Kidney (tissue), 14 donors: Measurements from ENCODE around the gene GBP5. TPM values are rescaled to one million over a fixed set of nuclear protein-coding genes. Genes with fewer than 3 reads are reported as not detected.

Experiments
- DNase-seq, 5 donors: peaks; one replicate each; pipeline ENCODE4 v3.0.0-alpha.2; 2013 to 2020
- FAIRE-seq: peaks from 2 replicates; lab custom pipeline; 2012; peaks lifted over from hg19 to GRCh38; lab: Jason Lieb, UNC
- H3K27ac ChIP-seq, 2 donors: one replicate each; pipeline ENCODE4 v1.7.0; 2013; ENCODE audit warnings: low read depth in 2 of 2, low read length in 2 of 2, inconsistent platforms in 1 of 2
- H3K27me3 ChIP-seq: one replicate; pipeline ENCODE4 v1.7.1; 2013; ENCODE audit warnings: low read length, inconsistent platforms; ENCODE audit not compliant: control insufficient read depth, insufficient read depth
- H3K36me3 ChIP-seq, 3 donors: one replicate each; pipeline versions ENCODE4 v1.7.0 to v1.7.1; 2013; ENCODE audit warnings: low read length in 3 of 3, control low read depth in 1 of 3, inconsistent platforms in 1 of 3; ENCODE audit not compliant: insufficient read depth in 3 of 3, control insufficient read depth in 2 of 3
- H3K4me1 ChIP-seq, 3 donors: one replicate each; pipeline versions ENCODE4 v1.7.0 to v1.7.1; 2013; ENCODE audit warnings: low read length in 3 of 3, inconsistent platforms in 1 of 3, low read depth in 1 of 3; ENCODE audit not compliant: control insufficient read depth in 2 of 3, insufficient read depth in 2 of 3
- H3K4me3 ChIP-seq, 3 donors: one replicate each; pipeline versions ENCODE4 v1.7.0 to v1.8.1; 2013; ENCODE audit warnings: low read length in 3 of 3, control low read depth in 1 of 3, inconsistent platforms in 1 of 3
- H3K9ac ChIP-seq, 3 donors: one replicate each; pipeline versions ENCODE4 v1.7.0 to v1.7.1; 2013; ENCODE audit warnings: low read length in 3 of 3, control low read depth in 1 of 3, inconsistent platforms in 1 of 3
- H3K9me3 ChIP-seq, 3 donors: one replicate each; pipeline versions ENCODE4 v1.7.0 to v1.7.1; 2013; ENCODE audit warnings: low read length in 3 of 3, control low read depth in 1 of 3, inconsistent platforms in 1 of 3; ENCODE audit not compliant: control insufficient read depth in 2 of 3, insufficient read depth in 1 of 3
- intact Hi-C: fragments of 100-400 bp; cut with DNase I; formaldehyde crosslinking; loops from one replicate; pipeline ENCODE4 v1.11.1; 2022
- polyA plus RNA-seq: library from polyadenylated mRNA; stranded (reverse); fragments of 350-450 nt; fragmentation: Illumina TruSeq; extraction: RNeasy Lipid Tissue Mini Kit (QIAGEN cat#74804); gene quantifications from one replicate; pipeline ENCODE4 v1.2.3, GENCODE V29; 2014; ENCODE audit warnings: low read depth, low replicate concordance; ENCODE audit not compliant: insufficient read depth
- total RNA-seq: library from RNA; stranded (reverse); fragmentation: NEBNext Ultra II Directional; extraction: Animal tissue kit (Norgen Biotek cat#: 25700); gene quantifications from one replicate; pipeline ENCODE4 v1.2.1, GENCODE V29; 2021
- TF ChIP-seq, protein P1 (sequence below): IDR thresholded peaks from 3 replicates; pipeline ENCODE4 v1.5.1; 2012; ENCODE audit warnings: mild to moderate bottlenecking, moderate library complexity, borderline replicate concordance; ENCODE audit not compliant: insufficient read depth; ENCODE audit errors: extremely low read depth
- donor health status: control.
- donor health status: control.
- donor health status: control.
- donor health status: control.
- donor health status: control.
- donor health status: DM: yes; HTN: yes; CAD: no.
- donor health status: Normal renal cell carcinoma (clear cell type).

The GBP5 gene
- total and polyA plus RNA-seq, 2 donors from 2014 or later: 0.52 to 7.3 TPM

DNA sequence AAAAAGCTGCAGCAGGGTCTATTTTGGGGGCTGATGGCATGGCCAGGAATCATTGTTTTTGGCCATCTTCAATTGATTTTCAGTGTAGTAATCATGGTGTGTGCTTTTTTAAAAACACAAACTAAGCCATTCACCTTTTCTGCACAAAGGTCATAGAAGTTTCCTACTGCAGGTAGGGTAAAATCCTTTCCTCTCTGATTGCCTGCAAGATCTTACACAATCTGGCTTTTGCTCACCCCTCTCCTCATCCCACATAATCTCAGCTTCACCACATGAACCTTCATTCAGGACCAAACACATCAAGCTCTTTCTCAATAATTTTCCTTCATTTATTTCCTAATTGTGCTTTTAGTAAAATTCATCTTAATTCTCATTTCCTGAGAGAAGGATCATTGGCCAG lies 38.3 kb upstream of the GBP5 start:
- H3K4me1 ChIP-seq: peaks cover 0 to 20% (median 11%) of the 10 kb centered on the region in 3 donors
- no peaks in the 10 kb centered on the region for H3K36me3 ChIP-seq
- H3K27ac ChIP-seq: peak overlapping the region; percentile 10 to 75
- DNase-seq (no peak), FAIRE-seq (no peak)
- H3K4me3 ChIP-seq: peak overlapping the region in 2 of 3 donors; percentile 15 to 24
- peak overlapping the region in 1 of 3 donors; percentile 7 for H3K9ac ChIP-seq
- TF ChIP-seq, protein P1, sequence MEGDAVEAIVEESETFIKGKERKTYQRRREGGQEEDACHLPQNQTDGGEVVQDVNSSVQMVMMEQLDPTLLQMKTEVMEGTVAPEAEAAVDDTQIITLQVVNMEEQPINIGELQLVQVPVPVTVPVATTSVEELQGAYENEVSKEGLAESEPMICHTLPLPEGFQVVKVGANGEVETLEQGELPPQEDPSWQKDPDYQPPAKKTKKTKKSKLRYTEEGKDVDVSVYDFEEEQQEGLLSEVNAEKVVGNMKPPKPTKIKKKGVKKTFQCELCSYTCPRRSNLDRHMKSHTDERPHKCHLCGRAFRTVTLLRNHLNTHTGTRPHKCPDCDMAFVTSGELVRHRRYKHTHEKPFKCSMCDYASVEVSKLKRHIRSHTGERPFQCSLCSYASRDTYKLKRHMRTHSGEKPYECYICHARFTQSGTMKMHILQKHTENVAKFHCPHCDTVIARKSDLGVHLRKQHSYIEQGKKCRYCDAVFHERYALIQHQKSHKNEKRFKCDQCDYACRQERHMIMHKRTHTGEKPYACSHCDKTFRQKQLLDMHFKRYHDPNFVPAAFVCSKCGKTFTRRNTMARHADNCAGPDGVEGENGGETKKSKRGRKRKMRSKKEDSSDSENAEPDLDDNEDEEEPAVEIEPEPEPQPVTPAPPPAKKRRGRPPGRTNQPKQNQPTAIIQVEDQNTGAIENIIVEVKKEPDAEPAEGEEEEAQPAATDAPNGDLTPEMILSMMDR: no peak
- peaks cover 0 to 4% (median 0%) of the 10 kb centered on the region in 3 donors for H3K9me3 ChIP-seq
- intact Hi-C loops: no loop called here
- no peaks in the 10 kb centered on the region for H3K27me3 ChIP-seq

DNA sequence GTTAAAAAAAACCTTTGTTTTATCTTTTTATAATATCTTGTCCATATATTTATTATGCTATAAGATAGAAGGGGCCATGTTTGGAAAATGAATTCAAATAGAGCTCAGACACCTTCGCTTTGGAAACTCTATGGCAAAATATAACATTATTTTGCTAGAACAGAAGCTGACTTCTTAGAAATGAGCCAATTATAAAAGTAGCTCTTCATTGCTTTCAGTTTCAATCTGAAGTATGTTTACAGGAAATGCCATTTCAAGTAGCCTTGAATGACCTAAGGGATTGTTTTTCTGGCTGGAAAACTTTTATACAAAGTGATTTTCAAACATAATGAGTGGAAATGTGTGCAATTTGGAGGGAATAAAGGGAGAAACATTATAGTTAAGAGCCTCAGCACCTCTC lies 37.8 kb upstream of the GBP5 start:
- Histone ChIP-seq H3K4me1 (peaks cover 0 to 20% (median 11%) of the 10 kb centered on the region in 3 donors), H3K27ac (peak overlapping the region; percentile 14 to 75), H3K9ac (peak overlapping the region in 1 of 3 donors; percentile 7), H3K4me3 (peak overlapping the region in 1 of 3 donors; percentile 24), H3K9me3 (peaks cover 0 to 4% (median 0%) of the 10 kb centered on the region in 3 donors), H3K36me3 (no peaks in the 10 kb centered on the region), H3K27me3 (no peaks in the 10 kb centered on the region)
- TF ChIP-seq, protein P1: no peak
- intact Hi-C loops: no loop called here
- FAIRE-seq (peak; percentile 95), DNase-seq (peak in 2 of 5 donors; percentile 5 to 35)

DNA sequence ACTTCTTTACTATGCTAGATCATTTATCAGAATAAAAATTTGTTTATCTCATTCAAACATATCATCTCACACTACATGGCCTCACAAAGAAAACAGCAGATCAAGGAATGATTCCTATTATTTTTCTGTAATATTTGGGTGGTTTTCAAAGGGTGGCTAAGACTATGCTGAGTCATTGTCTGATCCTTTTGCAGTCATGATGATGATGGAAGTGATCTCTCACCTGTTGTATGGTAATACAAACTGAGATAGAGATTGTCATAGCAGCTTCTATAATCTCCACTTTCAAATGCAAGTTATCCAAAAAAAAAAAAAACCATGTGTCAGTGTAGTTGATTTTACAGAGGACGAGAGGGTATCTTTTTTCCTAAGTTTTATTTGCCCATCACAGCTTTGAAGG lies 37.2 kb upstream of the GBP5 start:
- H3K9me3 ChIP-seq: peaks cover 0 to 4% (median 0%) of the 10 kb centered on the region in 3 donors
- intact Hi-C loops: no loop called here
- no peak for FAIRE-seq
- no peaks in the 10 kb centered on the region for H3K36me3 ChIP-seq
- H3K27me3 ChIP-seq: no peaks in the 10 kb centered on the region
- H3K27ac ChIP-seq: peak overlapping the region; percentile 14 to 33
- TF ChIP-seq, protein P1: no peak
- H3K4me3 ChIP-seq: no peak overlapping the region
- no peak overlapping the region for H3K9ac ChIP-seq
- peaks cover 0 to 20% (median 11%) of the 10 kb centered on the region in 3 donors for H3K4me1 ChIP-seq
- DNase-seq: no peak

DNA sequence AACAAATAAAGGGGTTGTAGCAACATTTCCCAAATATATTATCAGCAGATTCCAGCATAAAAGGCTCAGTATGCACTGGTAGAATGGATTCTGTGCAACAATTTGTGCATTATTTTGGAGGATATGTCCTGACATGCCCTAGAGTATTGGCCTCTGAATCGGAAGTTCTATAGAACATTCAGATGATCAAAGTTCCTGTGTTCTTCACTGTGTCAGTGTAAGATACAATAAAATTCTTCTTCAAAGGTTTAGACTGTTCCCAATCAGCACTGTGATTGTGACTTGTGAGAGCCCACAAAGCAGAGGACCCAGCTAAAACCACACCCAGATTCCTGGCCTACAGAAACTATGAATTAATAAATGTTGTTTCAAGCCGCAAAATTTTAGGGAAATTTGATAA lies 33.6 kb upstream of the GBP5 start:
- intact Hi-C loops: no loop called here
- Histone ChIP-seq H3K4me1 (peaks cover 0 to 8% (median 6%) of the 10 kb centered on the region in 3 donors), H3K9me3 (peaks cover 0 to 4% (median 0%) of the 10 kb centered on the region in 3 donors), H3K36me3 (no peaks in the 10 kb centered on the region), H3K27ac (no peak overlapping the region), H3K27me3 (no peaks in the 10 kb centered on the region), H3K4me3 (no peak overlapping the region), H3K9ac (no peak overlapping the region)
- DNase-seq (no peak), FAIRE-seq (no peak)
- TF ChIP-seq, protein P1: no peak
